ENCODE results near the gene GNG7. TPM values are rescaled to one million over a fixed set of nuclear protein-coding genes. Genes with fewer than 3 reads are reported as not detected.
"Not testable (repeated sequence)": the region's sequence is repeated elsewhere in the genome, so short reads cannot be mapped to it uniquely, and the experiment has no call there.

Gene GNG7
- total and polyA plus RNA-seq, 12 donors = 0.83 to 16.5 (median 7.8) TPM

- Histone ChIP-seq H3K27ac (peak overlapping the region in 1 of 5 donors; percentile 42), H3K9me3 (replicated peaks in 1 of 3) (no peaks in the 10 kb centered on the region), H3K4me3 (no peak overlapping the region), H3K36me3 (replicated peaks in 1 of 2) (no peaks in the 10 kb centered on the region), H3K4me1 (replicated peaks in 1 of 2) (no peaks in the 10 kb centered on the region), H3K27me3 (no peaks in the 10 kb centered on the region)
- 27 to 33% (median 28%) methylated on average over 18 to 23 of the region's 23 CpGs for WGBS, 4 donors
- TF ChIP-seq CTCF (IDR thresholded peaks at IDR 0.05) = no peak
- TF ChIP-seq POLR2A (IDR thresholded peaks at IDR 0.05) = no peak
- intact Hi-C loops (cut with DNase I) = no loop called here
- peak in 4 of 7 donors; percentile 43 to 65 (median 52) for DNase-seq
Observed at GRCh38 chr19:2469102-2469914, 233.2 kb downstream of the GNG7 start.

- H3K27me3 ChIP-seq = no peaks in the 10 kb centered on the region
- no peaks in the 10 kb centered on the region for H3K9me3 ChIP-seq (replicated peaks in 1 of 3)
- 72 to 77% (median 75%) methylated on average over 12 of the region's 12 CpGs for WGBS, 4 donors
- no peaks in the 10 kb centered on the region for H3K36me3 ChIP-seq (replicated peaks in 1 of 2)
- DNase-seq = no peak
- H3K4me1 ChIP-seq (replicated peaks in 1 of 2) = no peaks in the 10 kb centered on the region
- TF ChIP-seq POLR2A (IDR thresholded peaks at IDR 0.05) (no peak), CTCF (IDR thresholded peaks at IDR 0.05) (no peak)
- H3K27ac ChIP-seq = no peak overlapping the region
- no peak overlapping the region for H3K4me3 ChIP-seq
- intact Hi-C loops (cut with DNase I) = no loop called here
Observed at GRCh38 chr19:2468596-2468995, 233.9 kb downstream of the GNG7 start.

GRCh38 chr19:2464389-2464788 lies 238.1 kb downstream of the GNG7 start:
- H3K36me3 ChIP-seq (replicated peaks in 1 of 2) = no peaks in the 10 kb centered on the region
- peaks cover 11 to 13% of the 10 kb centered on the region in 2 donors for H3K4me1 ChIP-seq (replicated peaks in 1 of 2)
- H3K27ac ChIP-seq = no peak overlapping the region
- H3K9me3 ChIP-seq (replicated peaks in 1 of 3) = no peaks in the 10 kb centered on the region
- no peak overlapping the region for H3K4me3 ChIP-seq
- TF ChIP-seq POLR2A (IDR thresholded peaks at IDR 0.05) (no peak), CTCF (IDR thresholded peaks at IDR 0.05) (no peak)
- intact Hi-C loops (cut with DNase I) = no loop called here
- WGBS, 4 donors = 73 to 84% (median 75%) methylated on average over 5 of the region's 5 CpGs
- DNase-seq = no peak
- H3K27me3 ChIP-seq = no peaks in the 10 kb centered on the region

- peak overlapping the region in 1 of 5 donors; percentile 32 for H3K27ac ChIP-seq
- H3K4me3 ChIP-seq; H3K36me3 ChIP-seq (replicated peaks in 1 of 2); H3K27me3 ChIP-seq; intact Hi-C loops (cut with DNase I); H3K9me3 ChIP-seq (replicated peaks in 1 of 3); DNase-seq: not testable (repeated sequence)
- WGBS, 4 donors = 97 to 100% (median 99%) methylated on average over 5 of the region's 5 CpGs
- peaks cover 11 to 13% of the 10 kb centered on the region in 2 donors for H3K4me1 ChIP-seq (replicated peaks in 1 of 2)
Observed at GRCh38 chr19:2463694-2464093, 238.8 kb downstream of the GNG7 start.

Data from adrenal gland (tissue), 12 donors.